KMS-11 (cell line): ENCODE results near the gene GSTA3.
"Not testable (repeated sequence)": the region's sequence is repeated elsewhere in the genome, so short reads cannot be mapped to it uniquely, and the experiment has no call there.

Experiments used
- H2AFZ ChIP-seq: fragments of 200-600 bp; sonication (generic); 2 replicates; pipeline ENCODE4 v1.6.1; 2016; ENCODE audit warnings: antibody characterized with exemption, mixed run types, low read depth
- H3K27ac ChIP-seq: fragments of 200-600 bp; sonication (generic); 2 replicates; pipeline ENCODE4 v1.6.1; 2016; ENCODE audit warnings: mild to moderate bottlenecking, mixed run types
- H3K27me3 ChIP-seq: fragments of 200-600 bp; sonication (generic); 2 replicates; pipeline ENCODE4 v1.6.1; 2017; ENCODE audit warnings: mild to moderate bottlenecking, low read depth, mixed run types, moderate library complexity; ENCODE audit not compliant: insufficient read depth
- H3K36me3 ChIP-seq: fragments of 200-600 bp; sonication (generic); 2 replicates; pipeline ENCODE4 v1.6.1; 2017; ENCODE audit warnings: mild to moderate bottlenecking, mixed run types; ENCODE audit not compliant: insufficient read depth
- H3K4me1 ChIP-seq: fragments of 200-600 bp; sonication (generic); 2 replicates; pipeline ENCODE4 v1.6.1; 2016; ENCODE audit warnings: mild to moderate bottlenecking, low read depth, mixed run types; ENCODE audit not compliant: poor library complexity, severe bottlenecking
- H3K4me2 ChIP-seq: fragments of 200-600 bp; sonication (generic); 2 replicates; pipeline ENCODE4 v1.7.0; 2016; ENCODE audit warnings: mild to moderate bottlenecking, mixed run types
- H3K4me3 ChIP-seq: fragments of 200-600 bp; sonication (generic); IDR thresholded peaks from 2 replicates; pipeline ENCODE4 v1.6.1; 2017; ENCODE audit warnings: low read depth, low read length, mixed read lengths; ENCODE audit not compliant: insufficient read depth
- H3K79me2 ChIP-seq: fragments of 200-600 bp; sonication (generic); 2 replicates; pipeline ENCODE4 v1.6.1; 2016; ENCODE audit warnings: low read depth, mixed run types; ENCODE audit not compliant: insufficient read depth
- H3K9ac ChIP-seq: fragments of 200-600 bp; sonication (generic); 2 replicates; pipeline ENCODE4 v1.6.1; 2016; ENCODE audit warnings: mild to moderate bottlenecking, mixed run types
- H4K20me1 ChIP-seq: fragments of 200-600 bp; sonication (generic); 2 replicates; pipeline ENCODE4 v1.6.1; 2016; ENCODE audit warnings: mild to moderate bottlenecking, mixed run types; ENCODE audit not compliant: insufficient read depth
- CTCF ChIP-seq: fragments of 200-600 bp; sonication (generic); conservative IDR thresholded peaks from 2 replicates; pipeline ENCODE4 v1.6.1; 2017; ENCODE audit warnings: low read depth, mild to moderate bottlenecking, antibody characterized with exemption, low read length, moderate library complexity, mixed read lengths

GSTA3 gene

GRCh38 chr6:52872031-52872430 lies 37.5 kb downstream of the GSTA3 start:
- TF ChIP-seq CTCF = no peak

GRCh38 chr6:52871621-52872020 lies 37.9 kb downstream of the GSTA3 start:
- H3K4me3 ChIP-seq = no peak overlapping the region
- no peaks in the 10 kb centered on the region for H3K79me2 ChIP-seq
- H3K9ac ChIP-seq = no peak overlapping the region
- H2AFZ ChIP-seq = no peak overlapping the region
- H3K4me2 ChIP-seq = no peak overlapping the region
- no peaks in the 10 kb centered on the region for H4K20me1 ChIP-seq
- no peaks in the 10 kb centered on the region for H3K36me3 ChIP-seq
- H3K27me3 ChIP-seq = peaks cover 16% of the 10 kb centered on the region; the same call in 1 of the 2 replicates
- H3K27ac ChIP-seq = no peak overlapping the region
- peaks cover 19% of the 10 kb centered on the region for H3K4me1 ChIP-seq
- no peak for TF ChIP-seq CTCF

More at GRCh38 chr6:52872031-52872430, 37.5 kb downstream of the GSTA3 start:
- no peaks in the 10 kb centered on the region for H4K20me1 ChIP-seq
- H3K36me3 ChIP-seq = no peaks in the 10 kb centered on the region
- peaks cover 23% of the 10 kb centered on the region for H3K4me1 ChIP-seq
- H2AFZ ChIP-seq = no peak overlapping the region
- no peak overlapping the region for H3K9ac ChIP-seq
- H3K4me3 ChIP-seq = no peak overlapping the region
- H3K4me2 ChIP-seq = no peak overlapping the region
- H3K27ac ChIP-seq = no peak overlapping the region
- no peaks in the 10 kb centered on the region for H3K79me2 ChIP-seq
- peaks cover 16% of the 10 kb centered on the region; the same call in 1 of the 2 replicates for H3K27me3 ChIP-seq

GRCh38 chr6:52870335-52871091 lies 39.0 kb downstream of the GSTA3 start:
- H3K27ac ChIP-seq, H3K79me2 ChIP-seq, H3K4me2 ChIP-seq: not testable (repeated sequence)

GRCh38 chr6:52868899-52869298 lies 40.6 kb downstream of the GSTA3 start:
- H2AFZ ChIP-seq, H3K4me3 ChIP-seq, H3K4me2 ChIP-seq, H3K27me3 ChIP-seq, H3K9ac ChIP-seq, H3K79me2 ChIP-seq, H4K20me1 ChIP-seq, H3K4me1 ChIP-seq, H3K27ac ChIP-seq, H3K36me3 ChIP-seq: not testable (repeated sequence)

More at GRCh38 chr6:52870335-52871091, 39.0 kb downstream of the GSTA3 start:
- not testable (repeated sequence) for H4K20me1 ChIP-seq, H3K4me1 ChIP-seq, H3K4me3 ChIP-seq, H3K36me3 ChIP-seq, H3K9ac ChIP-seq, H2AFZ ChIP-seq
- peaks cover 16% of the 10 kb centered on the region; the same call in 1 of the 2 replicates for H3K27me3 ChIP-seq

- Histone ChIP-seq H3K27ac (no peak overlapping the region), H3K4me2 (no peak overlapping the region), H3K4me1 (no peaks in the 10 kb centered on the region), H3K9ac (no peak overlapping the region), H2AFZ (no peak overlapping the region), H4K20me1 (no peaks in the 10 kb centered on the region), H3K79me2 (no peaks in the 10 kb centered on the region), H3K27me3 (peaks cover 8% of the 10 kb centered on the region; the same call in 1 of the 2 replicates), H3K4me3 (no peak overlapping the region), H3K36me3 (no peaks in the 10 kb centered on the region)
- TF ChIP-seq CTCF = no peak
Measured at GRCh38 chr6:52868240-52868639, 41.3 kb downstream of the GSTA3 start.

- not testable (repeated sequence) for H3K9ac ChIP-seq, H4K20me1 ChIP-seq, H2AFZ ChIP-seq, H3K4me2 ChIP-seq, H3K79me2 ChIP-seq, H3K27ac ChIP-seq, H3K36me3 ChIP-seq, H3K27me3 ChIP-seq, H3K4me3 ChIP-seq
- peaks cover 29% of the 10 kb centered on the region for H3K4me1 ChIP-seq
Measured at GRCh38 chr6:52861151-52861550, 48.3 kb downstream of the GSTA3 start.
